ENCODE measurements around the gene RELN.

GRCh38 chr7:103594186-103594585 is 395.3 kb downstream of the RELN start:
- TF ChIP-seq EZH2 (IDR thresholded peaks at IDR 0.05; ENCODE audit: low read length, missing control alignments) = no peak
- no peak for TF ChIP-seq CTCF (conservative IDR thresholded peaks at IDR 0.05 in 1 of 2, IDR thresholded peaks at IDR 0.05 in 1 of 2; ENCODE audit: low read depth in 1 of 2, low read length in 2 of 2)

Data from fibroblast of lung (primary cell).